Loucy (cell line): ENCODE results near the gene TM6SF1.

Source experiments
- CTCF ChIP-seq: fragments of 200-600 bp; sonication (generic); conservative IDR thresholded peaks from 2 replicates; pipeline ENCODE4 v1.5.1; 2014; ENCODE audit warnings: mild to moderate bottlenecking, antibody characterized with exemption, low read length
- EZH2phosphoT487 ChIP-seq: fragments of 200-600 bp; IDR thresholded peaks from 2 replicates; pipeline ENCODE4 v1.6.1; 2018; ENCODE audit warnings: antibody characterized with exemption, mild to moderate bottlenecking, moderate library complexity, borderline replicate concordance

GRCh38 chr15:83107841-83108181 lies 366 bp downstream of the TM6SF1 start:
- TF ChIP-seq CTCF (no peak), EZH2phosphoT487 (no peak)
